IMR-90 (cell line): ENCODE results near the gene MAGI3. TPM values are rescaled to one million over a fixed set of nuclear protein-coding genes. Genes with fewer than 3 reads are reported as not detected.

ENCODE experiments used
- ATAC-seq: fragments of 200-7000 bp; cut with Tn5 transposase; 2 replicates; pipeline ENCODE4 v1.9.1; 2020; ENCODE audit warnings: low read depth, mild to moderate bottlenecking, moderate library complexity
- BruUV-seq: library from RNA; stranded (reverse); fragments of 400-500 nt; replicated peaks from 2 replicates; lab custom pipeline; 2021; lab: Mats Ljungman, UMichigan
- CTCF ChIA-PET: fragments of 300-600 bp; formaldehyde crosslinking; extraction: SDS; loops from one replicate; lab custom pipeline; 2021; ENCODE audit warnings: antibody characterized with exemption; lab: Yijun Ruan, JAX
- POLR2A ChIA-PET: fragments of 300-600 bp; sonication (Branson Sonifier 250); formaldehyde crosslinking; loops from one replicate; lab custom pipeline; 2022; ENCODE audit warnings: antibody characterized with exemption; ENCODE audit not compliant: unreplicated experiment; lab: Charles Lee
- DNase-seq: peaks from one replicate; pipeline ENCODE4 v3.0.0; 2013
- H2AFZ ChIP-seq: replicated peaks from 2 replicates; pipeline ENCODE3; 2013; ENCODE audit warnings: low read length, mild to moderate bottlenecking; ENCODE audit not compliant: poor library complexity
- H2AK5ac ChIP-seq: 2 replicates; pipeline ENCODE4 v1.6.1; 2013; ENCODE audit warnings: low read depth, low read length, inconsistent platforms
- H2AK9ac ChIP-seq: replicated peaks from 2 replicates; pipeline ENCODE3; 2013; ENCODE audit warnings: mild to moderate bottlenecking, low read depth, low read length, moderate library complexity; ENCODE audit not compliant: poor library complexity
- H2BK120ac ChIP-seq: 2 replicates; pipeline ENCODE4 v1.6.1; 2013; ENCODE audit warnings: low read depth, low read length, inconsistent platforms
- H2BK15ac ChIP-seq: 3 replicates; pipeline ENCODE4 v1.6.1; 2013; ENCODE audit warnings: low read depth, low read length, inconsistent platforms
- H2BK20ac ChIP-seq: 2 replicates; pipeline ENCODE4 v1.6.1; 2013; ENCODE audit warnings: low read depth, mild to moderate bottlenecking, inconsistent platforms, low read length, moderate library complexity
- H2BK5ac ChIP-seq: 2 replicates; pipeline ENCODE4 v1.6.1; 2013; ENCODE audit warnings: mild to moderate bottlenecking, low read depth, low read length, inconsistent platforms; ENCODE audit not compliant: poor library complexity, severe bottlenecking
- H3K14ac ChIP-seq: replicated peaks from 2 replicates; pipeline ENCODE4 v1.6.1; 2013; ENCODE audit warnings: low read depth, low read length, inconsistent platforms
- H3K18ac ChIP-seq: 2 replicates; pipeline ENCODE4 v1.6.1; 2013; ENCODE audit warnings: low read depth, low read length, control low read depth
- H3K23ac ChIP-seq: 2 replicates; pipeline ENCODE4 v1.6.1; 2013; ENCODE audit warnings: low read depth, low read length, inconsistent platforms
- H3K27ac ChIP-seq: 2 replicates; pipeline ENCODE4 v1.5.1; 2013; ENCODE audit warnings: mild to moderate bottlenecking, control low read depth, low read length; ENCODE audit not compliant: insufficient read depth
- H3K27me3 ChIP-seq: 2 replicates; pipeline ENCODE4 v1.6.1; 2013; ENCODE audit warnings: low read length; ENCODE audit not compliant: control insufficient read depth, insufficient read depth
- H3K36me3 ChIP-seq: 2 replicates; pipeline ENCODE4 v1.6.1; 2013; ENCODE audit warnings: low read length, mixed read lengths; ENCODE audit not compliant: control insufficient read depth, insufficient read depth
- H3K4ac ChIP-seq: 2 replicates; pipeline ENCODE4 v1.6.1; 2013; ENCODE audit warnings: low read depth, low read length, inconsistent platforms
- H3K4me1 ChIP-seq: 2 replicates; pipeline ENCODE4 v1.6.1; 2013; ENCODE audit warnings: low read length, mixed read lengths; ENCODE audit not compliant: control insufficient read depth, insufficient read depth
- H3K4me2 ChIP-seq: 2 replicates; pipeline ENCODE4 v1.6.1; 2013; ENCODE audit warnings: low read depth, mild to moderate bottlenecking, control low read depth, low read length, moderate library complexity
- H3K4me3 ChIP-seq: 2 replicates; pipeline ENCODE4 v1.5.1; 2013; ENCODE audit warnings: low read depth, mild to moderate bottlenecking, control low read depth, low read length, moderate library complexity; ENCODE audit not compliant: insufficient read depth
- H3K56ac ChIP-seq: 2 replicates; pipeline ENCODE4 v1.6.1; 2013; ENCODE audit warnings: low read length, inconsistent platforms; ENCODE audit not compliant: insufficient read depth; ENCODE audit errors: extremely low read depth
- H3K79me1 ChIP-seq, 2 experiments: 2 replicates each; pipeline ENCODE4 v1.6.1; 2013; ENCODE audit warnings: low read length in 2 of 2, inconsistent platforms in 1 of 2, low read depth in 1 of 2
- H3K9ac ChIP-seq: 2 replicates; pipeline ENCODE4 v1.6.1; 2013; ENCODE audit warnings: low read depth, low read length, control low read depth
- H3K9me1 ChIP-seq: 2 replicates; pipeline ENCODE4 v1.6.1; 2013; ENCODE audit warnings: low read length, inconsistent platforms; ENCODE audit not compliant: insufficient read depth
- H3K9me3 ChIP-seq: 2 replicates; pipeline ENCODE4 v1.6.1; 2013; ENCODE audit warnings: low read length; ENCODE audit not compliant: control insufficient read depth, insufficient read depth
- H4K20me1 ChIP-seq: 2 replicates; pipeline ENCODE4 v1.6.1; 2013; ENCODE audit warnings: low read length, inconsistent platforms; ENCODE audit not compliant: insufficient read depth
- H4K5ac ChIP-seq: 2 replicates; pipeline ENCODE4 v1.6.1; 2013; ENCODE audit warnings: mild to moderate bottlenecking, low read depth, low read length, control low read depth
- H4K8ac ChIP-seq, 2 experiments: 2 replicates each; pipeline ENCODE4 v1.6.1; 2013; ENCODE audit warnings: low read depth in 2 of 2, low read length in 2 of 2, control low read depth in 1 of 2, inconsistent platforms in 1 of 2
- H4K91ac ChIP-seq: 2 replicates; pipeline ENCODE4 v1.6.1; 2013; ENCODE audit warnings: low read depth, low read length, inconsistent platforms; ENCODE audit not compliant: insufficient read depth
- CHD1 ChIP-seq: IDR thresholded peaks from 2 replicates; pipeline ENCODE4 v1.6.1; 2012; ENCODE audit warnings: low read depth, low read length, improper control_type of control experiment
- MXI1 ChIP-seq: IDR thresholded peaks from 2 replicates; pipeline ENCODE4 v1.6.1; 2012; ENCODE audit warnings: low read depth, mild to moderate bottlenecking, low read length, moderate library complexity, borderline replicate concordance
- RAD21 ChIP-seq: IDR thresholded peaks from 2 replicates; pipeline ENCODE4 v1.6.1; 2012; ENCODE audit warnings: low read length, improper control_type of control experiment
- RCOR1 ChIP-seq: IDR thresholded peaks from 2 replicates; pipeline ENCODE4 v1.6.1; 2012; ENCODE audit warnings: mild to moderate bottlenecking, low read length, improper control_type of control experiment; ENCODE audit not compliant: insufficient replicate concordance
- RFX5 ChIP-seq: IDR thresholded peaks from 2 replicates; pipeline ENCODE4 v1.8.0; 2012; ENCODE audit warnings: low read depth, mild to moderate bottlenecking, low read length, moderate library complexity
- WGBS, 2 experiments: methylation state at CpG; one replicate each; pipeline versions ENCODE4 v1.1.5 to v1.1.7; 2013; ENCODE audit warnings: missing lambda C conversion rate in 2 of 2; ENCODE audit not compliant: insufficient read length in 1 of 2; ENCODE audit errors: extremely low coverage in 2 of 2; 5-methylcytosine and 5-hydroxymethylcytosine counted together
- dilution Hi-C: fragments of 300-500 bp; cut with HindIII; formaldehyde crosslinking; loops from one replicate; pipeline ENCODE4 v1.14.3; 2018; ENCODE audit warnings: low sequenced_read_pairs; ENCODE audit not compliant: unreplicated experiment
- in situ Hi-C: fragments of 300-500 bp; cut with MboI; formaldehyde crosslinking; loops from 3 replicates; pipeline ENCODE4 v1.14.3; 2019; ENCODE audit warnings: low sequenced_read_pairs, inconsistent platforms, mixed read lengths
- intact Hi-C: fragments of 100-400 bp; cut with micrococcal nuclease; formaldehyde crosslinking; loops from 2 replicates; pipeline ENCODE4 v1.10.0; 2022
- microRNA-seq, 2 experiments: library from miRNA; stranded (forward) in 1 of 2; unstranded in 1 of 2; fragments of 10-50 nt in 1 of 2; fragments of <30 nt in 1 of 2; gene quantifications in 1 of 2; microRNA quantifications in 1 of 2; one replicate each; pipeline versions ENCODE3 to v1.1.0; 2013 to 2020; ENCODE audit not compliant: insufficient read depth in 1 of 2, insufficient read length in 1 of 2, unreplicated experiment in 1 of 2
- polyA plus RNA-seq, 3 experiments: library from polyadenylated mRNA; depleted of rRNA; stranded (reverse); fragments of >200 nt; gene quantifications; 2 replicates each; pipeline ENCODE4 v1.2.3, GENCODE V29; 2012; ENCODE audit warnings: low replicate concordance in 1 of 3
- small RNA-seq, 5 experiments: library from RNA; depleted of rRNA; stranded (forward); fragments of <200 nt; gene quantifications; one replicate each; pipeline ENCODE3, GENCODE V24; 2012
- total RNA-seq: library from RNA; depleted of rRNA; stranded (reverse); fragments of >200 nt; gene quantifications from 2 replicates; pipeline ENCODE4 v1.2.3, GENCODE V29; 2012

The MAGI3 gene
- total and polyA plus RNA-seq, 2 of the 4 experiments (the other 2 are of a cell fraction): 2.5 to 8.8 TPM

DNA sequence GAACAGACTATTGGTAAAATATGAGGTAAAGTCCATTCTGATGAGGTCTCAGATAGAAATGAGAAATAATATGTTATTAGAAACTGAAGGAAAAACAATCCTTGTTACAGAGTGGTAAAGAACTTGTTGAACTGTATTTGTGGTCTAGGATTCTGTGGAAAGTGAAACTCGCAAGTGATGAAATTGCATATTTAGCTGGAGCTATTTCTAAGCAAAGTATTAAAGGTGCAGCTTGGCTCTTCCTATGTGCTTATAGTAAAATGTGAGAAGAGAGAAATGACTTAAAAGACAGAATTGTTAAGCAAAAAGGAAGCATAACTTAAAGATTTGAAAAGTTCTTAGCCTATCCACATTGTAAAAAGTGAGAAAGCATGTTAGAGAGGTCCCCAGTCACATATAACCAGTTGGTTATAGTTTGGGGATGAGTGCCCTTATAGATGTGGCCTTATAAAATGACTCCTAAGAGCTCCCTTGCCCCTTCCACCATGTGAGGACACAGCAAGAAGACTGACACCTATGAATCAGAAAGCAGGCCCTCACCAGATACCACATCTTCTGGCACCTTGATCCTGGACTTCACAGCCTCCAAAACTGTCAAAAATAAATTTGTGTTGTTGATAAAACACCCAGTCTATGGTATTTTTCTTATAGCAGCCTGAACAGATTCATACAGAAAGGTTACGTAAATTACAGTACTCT lies 344.2 kb downstream of the MAGI3 start:
- Histone ChIP-seq H4K91ac (no peak overlapping the region), H3K4me2 (no peak overlapping the region), H2BK5ac (no peak overlapping the region), H2BK20ac (no peak overlapping the region), H3K4me1 (no peaks in the 10 kb centered on the region), H3K79me1 (0 out of 4 replicates have a peak, but pooled peaks cover 0 to 3% of the 10 kb centered on the region in 2 experiments), H3K9ac (no peak overlapping the region), H3K36me3 (peaks cover 13% of the 10 kb centered on the region), H3K27ac (no peak overlapping the region), H2AFZ (no peak overlapping the region), H3K27me3 (no peaks in the 10 kb centered on the region), H2AK5ac (no peak overlapping the region), H2BK15ac (no peak overlapping the region), H3K18ac (no peak overlapping the region), H3K56ac (no peak overlapping the region), H2BK120ac (no peak overlapping the region), H4K8ac (no peak overlapping the region), H3K23ac (no peak overlapping the region), H4K5ac (no peak overlapping the region), H3K9me1 (no peaks in the 10 kb centered on the region), H2AK9ac (no peak overlapping the region), H3K14ac (no peak overlapping the region), H4K20me1 (no peaks in the 10 kb centered on the region), H3K4ac (no peak overlapping the region), H3K4me3 (no peak overlapping the region), H3K9me3 (no peaks in the 10 kb centered on the region)
- ATAC-seq: no peak
- TF ChIP-seq MXI1 (no peak), CHD1 (no peak), RFX5 (no peak), RAD21 (no peak), RCOR1 (no peak)
- dilution Hi-C loops: no loop called here
- in situ Hi-C loops: no loop called here
- WGBS, 2 experiments: 100% methylated on average over 1 of the region's 2 CpGs; no CpG with 5 or more reads in 1 of the 2 experiments
- intact Hi-C loops: no loop called here
- CTCF ChIA-PET: no interaction called here
- POLR2A ChIA-PET: no interaction called here
- DNase-seq: no peak
- no TSS peak for BruUV-seq

Small RNA genes lying within 50 kb of the gene (microRNA-seq; reads per million reads assigned to microRNA genes)
- gene MTND5P20 (ENCODE audit: insufficient read depth, insufficient read length): not detected

Small RNA genes lying within 50 kb of the gene (small RNA-seq; reads per million reads assigned to genes)
- gene MTND5P20: 0 reads per million in 5 experiments
